GM19397 (cell line): ENCODE measurements around the gene SHCBP1L.

Experiments
- ATAC-seq: cut with Tn5 transposase; IDR thresholded peaks from one replicate; pipeline ENCODE4 v1.9.1; 2021; ENCODE audit warnings: mild to moderate bottlenecking, moderate library complexity; ENCODE audit not compliant: unreplicated experiment

The SHCBP1L gene

DNA sequence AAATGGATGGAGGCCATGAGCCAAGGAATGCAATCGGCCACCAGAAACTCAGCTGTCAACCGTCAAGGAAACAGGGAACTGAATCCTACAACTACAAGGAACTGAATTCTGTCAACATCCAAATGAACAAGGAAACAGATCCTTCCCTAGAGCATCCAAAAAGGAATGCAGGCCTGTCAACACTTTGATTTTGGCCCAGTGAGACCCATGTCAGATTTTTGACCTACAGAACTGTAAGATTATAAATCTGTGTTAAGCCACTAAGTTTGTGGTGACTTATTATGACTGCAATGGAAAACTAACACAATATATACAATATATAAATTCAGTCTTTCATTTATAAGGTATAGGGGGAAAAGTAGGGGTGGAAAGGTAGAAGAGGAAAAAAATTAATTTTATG lies 55.3 kb downstream of the SHCBP1L start:
- ATAC-seq = no peak

DNA sequence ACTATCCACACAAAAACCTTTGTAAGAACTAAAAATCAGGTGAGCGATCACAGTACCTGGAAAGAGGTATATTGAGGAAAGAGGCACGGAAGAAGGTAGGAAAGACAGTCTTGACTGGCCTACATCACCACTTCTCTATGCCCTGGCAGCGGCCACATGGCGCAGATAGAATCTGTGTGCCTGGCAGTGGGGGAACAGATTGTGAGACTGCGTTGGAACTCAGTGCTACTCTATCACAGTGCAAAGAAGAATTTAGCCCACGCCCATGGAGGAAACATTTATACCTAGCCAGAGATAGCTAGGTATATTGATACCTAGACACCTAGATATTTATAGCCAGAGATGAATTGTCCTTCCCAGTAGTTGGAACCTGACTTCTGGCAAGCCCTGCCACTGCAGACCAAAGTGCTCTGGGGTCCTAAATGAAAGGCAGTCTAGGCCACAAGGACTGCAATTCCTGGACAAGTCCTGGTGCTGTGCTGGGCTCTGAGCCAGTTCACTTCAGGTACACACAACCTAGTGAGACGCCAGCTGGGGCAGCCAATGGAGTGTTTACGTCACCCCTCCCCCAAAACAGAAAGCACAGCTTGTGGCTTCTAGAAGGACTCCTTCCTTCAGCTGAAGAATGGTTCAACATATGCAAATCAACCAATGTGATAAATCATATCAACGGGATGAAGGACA lies 61.9 kb downstream of the SHCBP1L start:
- ATAC-seq = no peak

DNA sequence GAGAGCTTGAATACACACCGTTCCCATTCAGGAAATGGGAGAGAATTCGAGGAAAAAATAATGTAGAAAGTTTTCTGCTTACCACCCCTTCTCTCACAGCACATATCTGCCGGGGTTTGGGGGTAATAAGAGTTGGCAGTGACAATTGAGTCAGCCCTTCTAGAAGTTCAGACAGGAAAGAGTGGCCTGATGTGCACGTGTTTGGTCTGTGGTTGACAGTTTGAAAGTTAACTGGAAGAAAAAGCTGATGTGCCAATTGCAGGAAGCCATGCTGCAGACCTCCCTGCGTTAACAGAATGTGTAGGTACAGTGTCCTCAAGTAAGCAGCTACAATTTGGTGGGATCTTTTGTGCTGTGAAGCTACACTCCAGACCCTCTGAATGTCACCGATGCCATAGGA lies 63.0 kb downstream of the SHCBP1L start:
- ATAC-seq = no peak

DNA sequence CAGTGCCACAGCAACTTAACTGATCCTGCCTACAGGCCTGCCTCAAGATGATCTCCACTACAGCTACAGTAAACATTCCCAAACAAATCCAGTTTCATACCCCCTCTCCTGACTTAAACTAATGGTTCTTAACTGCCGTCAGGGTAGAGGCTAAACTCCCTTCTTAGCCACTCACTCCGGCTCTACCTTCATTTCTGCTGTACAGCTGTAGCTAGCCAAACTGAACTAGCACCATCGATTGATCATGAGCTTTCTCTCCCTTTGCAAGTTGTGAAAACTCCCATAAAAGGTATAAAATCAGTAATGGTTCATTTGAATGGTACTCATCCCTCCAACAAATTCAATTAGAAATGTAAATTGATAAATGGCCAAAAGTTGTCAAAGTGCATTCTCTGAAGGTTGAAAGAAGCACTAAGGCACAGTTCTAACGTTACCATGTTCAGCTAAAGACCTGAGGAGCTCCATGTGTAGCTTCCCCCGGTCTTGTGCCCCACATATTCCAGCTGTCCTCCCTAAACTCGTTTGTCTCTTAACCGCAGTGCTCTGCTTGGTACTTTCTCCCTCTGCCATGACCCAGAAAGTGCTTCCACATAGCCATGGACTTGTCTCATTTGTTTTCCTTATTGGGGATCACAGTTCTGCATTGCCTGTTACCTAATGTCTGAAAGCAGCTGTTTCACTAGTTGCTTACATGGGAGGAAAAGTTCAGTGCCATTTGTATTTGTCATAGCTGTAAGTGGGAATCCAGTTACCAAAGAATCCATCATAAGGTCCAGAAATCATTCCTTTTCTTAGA lies 64.0 kb downstream of the SHCBP1L start:
- no peak for ATAC-seq

DNA sequence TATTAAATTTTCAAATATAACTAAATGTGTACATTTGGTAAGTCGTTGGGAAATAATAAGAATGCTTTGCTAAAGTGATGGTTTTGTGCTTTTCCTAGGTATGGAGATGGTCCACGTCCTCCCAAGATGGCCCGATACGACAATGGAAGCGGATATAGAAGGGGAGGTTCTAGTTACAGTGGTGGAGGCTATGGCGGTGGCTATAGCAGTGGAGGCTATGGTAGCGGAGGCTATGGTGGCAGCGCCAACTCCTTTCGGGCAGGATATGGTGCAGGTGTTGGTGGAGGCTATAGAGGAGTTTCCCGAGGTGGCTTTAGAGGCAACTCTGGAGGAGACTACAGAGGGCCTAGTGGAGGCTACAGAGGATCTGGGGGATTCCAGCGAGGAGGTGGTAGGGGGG lies 66.0 kb downstream of the SHCBP1L start:
- no peak for ATAC-seq

DNA sequence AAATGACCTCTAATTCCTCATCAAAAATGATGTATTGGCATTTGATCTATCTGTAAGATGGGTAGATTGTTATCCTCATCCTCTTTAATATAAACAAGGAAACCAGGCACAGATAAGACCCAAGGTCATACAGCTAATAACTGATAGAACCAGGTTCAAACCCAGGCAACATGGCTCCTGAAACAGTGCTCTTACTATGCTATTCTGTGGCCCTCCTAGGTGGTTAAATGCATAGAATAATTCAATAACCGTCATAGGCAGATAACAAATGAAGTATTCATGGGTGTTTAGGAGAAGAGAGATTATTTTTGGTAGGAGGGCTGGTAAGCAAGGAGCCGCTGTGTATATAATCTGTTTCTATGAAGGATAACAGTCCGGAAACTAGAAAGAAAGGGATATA lies 67.4 kb downstream of the SHCBP1L start:
- ATAC-seq = no peak

DNA sequence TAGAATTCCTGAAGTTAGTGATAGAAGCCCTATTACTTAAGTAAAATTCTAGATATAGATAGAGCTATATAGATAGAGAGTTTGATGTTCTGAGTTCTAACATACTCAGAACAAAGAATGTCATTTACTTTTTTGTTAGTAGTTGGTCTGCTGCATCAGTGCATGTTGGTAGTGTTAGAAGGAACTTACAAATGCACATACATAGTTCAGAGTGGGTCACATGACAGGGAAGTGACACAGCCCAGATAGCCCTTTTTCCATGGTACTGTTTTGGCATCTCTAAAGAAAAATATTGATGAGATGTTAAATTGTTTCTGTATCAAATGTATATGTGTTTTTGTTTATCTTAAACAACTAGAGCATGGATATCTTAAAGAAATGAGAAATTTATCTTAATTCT lies 68.1 kb downstream of the SHCBP1L start:
- ATAC-seq = no peak

DNA sequence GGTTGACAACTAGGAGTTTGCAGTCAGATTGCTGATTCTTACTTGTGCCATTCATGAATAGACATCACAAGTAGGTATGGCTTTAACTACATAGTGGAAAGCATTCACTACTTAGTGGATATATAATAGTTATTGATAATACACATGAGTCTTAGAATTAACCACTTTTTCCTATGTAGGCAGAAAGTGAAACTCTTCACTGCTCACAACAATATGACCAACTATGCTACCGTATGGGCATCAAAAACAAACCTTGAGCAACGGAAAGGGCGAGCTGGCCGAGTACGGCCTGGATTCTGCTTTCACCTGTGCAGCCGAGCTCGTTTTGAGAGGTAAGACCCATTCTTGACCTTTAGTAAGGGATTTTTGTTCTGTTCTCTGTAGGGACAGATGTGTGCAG lies 75.1 kb downstream of the SHCBP1L start:
- ATAC-seq = no peak

DNA sequence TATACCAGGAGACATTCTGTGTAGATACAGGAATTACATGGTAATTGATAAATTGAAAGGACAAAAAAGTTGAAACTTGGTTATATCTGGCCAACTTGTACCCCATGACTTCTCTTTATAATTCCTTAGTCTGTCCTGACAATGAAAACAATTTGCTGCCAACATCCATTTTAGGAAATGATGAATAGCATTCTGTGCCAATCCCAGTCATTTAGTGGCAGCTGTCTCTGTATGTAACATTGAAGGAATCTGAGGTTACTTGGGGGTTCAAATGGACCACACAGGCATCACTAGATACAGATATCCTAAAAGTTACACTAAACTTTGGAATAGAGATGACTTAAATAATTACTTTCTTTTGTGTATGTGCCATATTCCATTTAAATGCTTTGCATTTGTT lies 75.6 kb downstream of the SHCBP1L start:
- ATAC-seq = no peak

DNA sequence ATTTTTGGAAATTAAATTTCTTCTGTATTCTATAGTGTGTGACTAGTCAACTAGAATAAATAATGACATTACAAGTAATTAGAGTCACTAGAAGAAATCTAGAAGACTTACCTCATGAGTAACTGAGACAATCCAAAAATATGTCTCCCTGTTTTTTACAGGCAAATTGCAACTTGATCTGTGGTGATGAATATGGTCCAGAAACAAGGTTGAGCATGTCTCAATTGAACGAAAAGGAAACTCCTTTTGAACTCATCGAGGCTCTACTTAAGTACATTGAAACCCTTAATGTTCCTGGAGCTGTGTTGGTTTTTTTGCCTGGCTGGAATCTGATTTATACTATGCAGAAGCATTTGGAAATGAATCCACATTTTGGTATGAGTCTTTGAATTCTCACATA lies 77.1 kb downstream of the SHCBP1L start:
- ATAC-seq = no peak

DNA sequence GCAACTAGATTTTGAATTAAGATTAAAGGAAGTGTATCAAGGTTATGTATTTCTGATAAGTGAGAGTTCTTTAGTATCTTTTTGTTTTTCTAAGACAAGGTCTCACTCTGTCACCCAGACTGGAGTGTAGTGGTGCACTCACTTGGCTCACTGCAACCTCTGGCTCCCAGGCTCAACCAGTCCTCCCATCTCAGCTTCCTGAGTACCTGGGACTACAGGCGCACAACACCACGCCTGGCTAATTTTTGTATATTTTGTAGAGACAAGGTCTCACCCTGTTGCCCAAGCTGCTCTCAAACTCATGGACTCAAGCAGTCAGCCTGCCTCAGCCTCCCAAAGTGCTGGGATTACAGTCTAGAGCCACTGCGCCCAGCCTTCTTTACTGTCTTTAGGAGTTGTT lies 80.1 kb downstream of the SHCBP1L start:
- no peak for ATAC-seq

DNA sequence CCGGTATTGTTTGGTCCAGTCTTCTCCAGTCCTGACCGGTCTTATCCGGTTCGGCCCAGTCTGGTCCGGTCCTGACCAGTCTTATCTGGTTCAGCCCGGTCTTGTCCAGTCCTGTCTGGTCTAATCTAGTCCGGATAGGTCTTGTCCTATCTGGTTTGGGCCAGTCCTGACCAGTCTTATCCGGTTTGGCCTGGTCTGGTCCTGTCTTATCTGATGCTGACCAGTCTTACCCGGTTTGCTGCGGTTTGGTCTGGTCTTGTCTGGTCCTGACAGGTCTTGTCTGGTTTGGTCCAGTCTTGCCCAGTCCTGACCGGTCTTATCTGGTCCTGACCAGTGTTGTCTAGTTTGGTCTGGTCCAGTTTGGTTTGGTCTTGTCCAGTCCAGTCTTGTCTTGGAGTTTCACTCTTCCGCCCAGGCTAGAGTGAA lies 83.7 kb downstream of the SHCBP1L start:
- no peak for ATAC-seq

DNA sequence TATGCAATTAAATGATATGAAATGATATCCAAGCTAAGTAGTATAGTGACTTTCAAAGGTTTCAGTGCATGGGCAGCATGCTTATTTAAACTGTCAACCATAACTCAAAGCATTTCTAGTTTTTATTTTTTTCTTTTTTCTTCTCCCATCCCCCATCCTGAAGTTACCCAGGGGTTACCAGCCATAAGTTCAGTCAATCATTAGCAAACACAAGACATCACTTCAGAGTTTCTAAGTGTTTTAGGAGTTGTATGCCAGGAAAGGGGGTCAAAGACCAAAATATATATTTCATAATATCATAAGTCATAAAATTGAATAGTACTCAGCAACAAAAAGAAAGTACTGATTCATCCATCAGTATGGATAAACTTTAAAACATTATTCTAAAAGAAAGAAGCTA lies 85.1 kb downstream of the SHCBP1L start:
- no peak for ATAC-seq

DNA sequence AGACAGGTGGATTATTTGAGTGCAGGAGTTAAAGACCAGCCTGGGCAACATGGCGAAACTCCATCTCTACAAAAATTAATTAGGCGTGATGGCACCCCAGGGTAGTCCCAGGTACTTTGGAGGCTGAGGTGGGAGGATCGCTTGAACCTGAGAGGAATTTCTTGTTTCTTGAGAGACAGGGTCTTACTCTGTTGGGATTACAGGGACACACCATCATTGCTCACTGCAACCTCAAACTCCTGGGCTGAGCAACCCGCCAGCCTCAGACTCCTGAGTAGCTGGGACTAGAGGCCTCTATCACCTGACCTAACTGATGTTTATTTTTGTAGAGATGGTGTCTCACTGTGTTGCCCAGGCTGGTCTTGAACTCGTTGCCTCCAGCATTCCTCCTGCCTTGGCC lies 89.0 kb downstream of the SHCBP1L start:
- no peak for ATAC-seq

DNA sequence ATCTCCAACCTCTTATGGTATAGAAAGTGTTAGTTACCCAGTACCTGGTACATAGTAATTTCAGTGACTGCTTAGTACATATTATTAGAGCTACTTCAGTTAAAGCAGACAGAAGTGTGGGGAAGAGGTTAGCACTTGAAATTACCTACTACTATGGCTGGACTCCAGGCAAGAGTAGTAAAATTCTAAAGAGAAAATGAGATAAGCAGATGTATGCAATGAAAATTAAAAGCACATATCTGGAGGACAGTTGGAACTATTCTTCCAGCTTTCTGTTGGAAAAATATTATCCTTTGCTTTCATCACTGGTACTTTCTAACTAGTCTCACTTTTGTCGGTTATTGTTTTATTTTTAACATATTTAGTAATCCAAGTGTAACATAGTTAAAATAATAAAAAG lies 90.1 kb downstream of the SHCBP1L start:
- no peak for ATAC-seq

DNA sequence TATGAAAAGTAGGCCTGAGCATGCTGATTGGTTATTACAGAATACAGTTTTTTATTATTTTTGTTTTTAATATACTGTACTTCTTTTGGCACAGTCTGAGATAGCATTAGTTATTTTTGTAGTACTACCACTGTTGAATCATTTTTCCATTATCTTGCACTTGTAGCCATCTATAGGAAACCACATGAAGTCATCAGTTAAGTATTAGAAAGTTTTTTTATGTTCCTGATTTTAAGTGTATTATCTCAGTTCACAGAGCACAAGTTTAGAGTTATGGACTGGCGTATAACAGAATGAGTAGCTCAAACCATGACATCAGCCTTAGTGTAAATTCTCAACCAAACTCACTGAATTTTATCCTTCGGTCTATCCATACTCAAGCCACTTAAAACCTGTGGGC lies 91.0 kb downstream of the SHCBP1L start:
- ATAC-seq = no peak

DNA sequence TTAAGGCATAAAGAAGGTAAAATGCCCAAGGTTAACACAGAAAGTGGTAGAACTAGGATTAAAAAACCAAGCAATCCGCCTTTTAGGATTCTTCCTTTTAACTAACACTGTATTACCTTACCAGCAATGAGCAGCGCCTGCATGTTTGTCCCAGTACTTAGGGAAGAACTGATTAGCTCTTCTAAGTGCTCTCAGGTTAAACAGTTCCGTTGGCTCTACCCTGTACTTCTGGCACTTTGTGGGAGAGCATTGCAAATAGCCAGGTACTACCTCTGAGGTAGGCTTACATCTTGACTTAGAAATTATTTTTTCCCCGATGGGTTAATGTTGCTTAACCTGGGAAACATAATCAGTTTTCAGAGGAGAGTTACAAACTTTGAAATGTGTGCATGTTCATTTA lies 92.3 kb downstream of the SHCBP1L start:
- no peak for ATAC-seq

DNA sequence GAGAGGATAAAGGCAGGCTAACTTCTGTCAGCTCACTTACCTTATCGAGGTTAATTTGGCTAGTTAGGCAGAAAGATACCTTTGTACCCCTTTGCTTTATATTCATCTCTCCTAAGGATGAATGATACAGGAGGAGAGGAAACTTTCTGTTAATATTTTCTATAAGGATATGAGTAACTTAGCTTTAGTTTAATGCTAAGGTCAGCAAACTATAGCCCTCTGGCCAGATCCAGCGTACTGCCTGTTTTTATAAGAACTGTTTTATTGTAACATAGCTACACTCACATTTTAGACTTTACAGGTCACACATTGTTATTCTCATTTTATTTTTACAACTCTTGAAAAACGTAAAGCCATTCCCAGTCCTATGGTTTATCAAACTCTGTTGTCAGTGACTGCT lies 95.8 kb downstream of the SHCBP1L start:
- ATAC-seq = no peak

DNA sequence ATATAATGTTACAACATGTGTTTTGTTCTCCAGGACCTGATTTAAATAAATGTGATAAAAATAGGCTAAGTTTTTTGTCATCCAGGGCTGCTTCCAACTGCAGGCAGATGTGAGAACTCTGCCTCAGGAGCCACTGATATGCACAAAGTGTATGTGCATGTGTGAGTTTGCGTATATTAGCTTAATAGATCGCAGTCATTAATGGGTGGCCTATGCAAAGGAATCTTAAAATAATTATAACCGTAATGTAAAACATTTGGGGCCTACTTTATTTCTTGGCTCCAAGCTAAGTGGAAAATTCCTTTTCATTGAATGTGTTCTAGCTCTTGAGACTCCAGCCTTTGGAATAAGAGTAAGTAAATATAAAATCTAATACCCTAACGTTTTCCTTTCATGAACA lies 97.1 kb downstream of the SHCBP1L start:
- no peak for ATAC-seq

DNA sequence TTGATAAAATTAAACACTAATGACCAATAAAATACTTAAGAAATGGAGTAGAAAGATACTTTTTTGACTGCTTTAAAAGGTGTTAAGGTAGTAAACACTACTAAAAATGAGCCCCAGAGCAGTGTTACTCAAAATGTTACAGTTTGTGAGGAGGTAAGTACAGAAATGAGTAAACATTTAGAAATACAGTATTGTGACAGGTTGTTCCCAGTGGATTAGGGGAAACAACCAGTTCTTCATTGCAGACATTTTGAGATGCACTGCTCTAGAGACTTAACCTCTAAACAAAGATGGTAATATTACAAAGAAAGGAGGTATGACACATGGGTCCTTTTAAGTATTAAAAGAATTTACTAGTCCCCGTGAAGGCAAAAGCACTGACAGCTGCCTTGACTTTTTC lies 101.1 kb downstream of the SHCBP1L start:
- ATAC-seq = no peak

DNA sequence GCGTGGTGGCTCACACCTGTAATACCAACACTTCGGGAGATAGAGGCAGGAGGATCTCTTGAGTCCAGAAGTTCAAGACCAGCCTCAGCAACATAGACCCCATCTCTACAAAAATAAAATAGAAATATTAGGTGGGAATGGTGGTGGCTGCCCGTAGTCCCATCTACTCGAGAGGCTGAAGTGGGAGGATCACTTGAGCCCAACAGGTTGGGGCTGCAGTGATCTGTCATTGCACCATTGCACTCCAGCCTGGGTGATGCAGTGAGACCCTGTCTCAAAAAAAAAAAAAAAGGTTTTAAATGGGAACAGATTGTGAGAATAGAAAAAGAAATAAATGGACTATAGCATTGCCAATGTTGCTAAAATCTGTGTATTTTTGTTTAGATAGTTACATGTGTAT lies 102.6 kb downstream of the SHCBP1L start:
- ATAC-seq = no peak
